Measurements from ENCODE around the gene PANX2. TPM values are rescaled to one million over a fixed set of nuclear protein-coding genes. Genes with fewer than 3 reads are reported as not detected.

PANX2 gene
- total RNA-seq, 1 donor, result 0.94 TPM

DNA sequence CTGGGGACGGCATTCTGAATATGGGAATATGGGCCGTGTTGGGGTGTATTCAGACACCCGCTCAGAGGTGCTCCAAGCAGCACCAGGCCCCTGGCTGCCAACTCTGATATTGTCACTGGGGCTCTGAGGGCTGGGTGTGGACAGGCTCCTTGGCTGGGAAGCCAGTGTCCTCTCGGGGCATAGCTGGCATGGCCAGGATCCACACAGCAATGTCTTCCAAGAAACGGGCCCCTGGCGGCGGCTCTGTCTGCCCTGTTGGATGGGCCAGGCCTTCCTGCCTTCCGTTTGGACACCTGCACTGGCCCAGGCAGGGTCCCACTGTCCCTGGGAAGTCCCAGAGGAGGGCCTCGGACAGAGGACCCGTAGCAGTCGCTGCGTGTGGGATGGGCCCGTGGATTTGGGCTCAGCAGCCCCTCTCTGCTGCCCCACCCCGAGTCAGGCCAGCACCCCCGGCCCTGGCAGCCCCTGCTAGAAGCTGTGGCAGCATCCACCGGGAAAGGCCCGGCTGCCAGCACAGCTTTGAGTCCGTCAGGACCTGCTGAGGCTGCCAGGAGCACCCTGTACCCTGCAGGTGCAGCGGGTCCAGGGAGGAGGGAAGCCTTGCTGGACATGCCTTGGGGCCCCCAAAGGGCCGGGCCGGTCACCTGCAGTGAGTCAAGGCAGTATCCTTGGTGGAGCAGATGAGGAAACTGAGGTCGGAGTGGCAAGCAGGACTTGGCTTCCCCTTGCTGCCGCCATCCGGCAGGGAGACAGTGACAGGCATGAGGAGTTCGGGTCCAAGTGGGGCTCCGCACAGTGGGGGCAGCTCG is 4.1 kb downstream of the PANX2 start:
- Histone ChIP-seq H3K4me3 (ENCODE audit: low read length) (no peak overlapping the region), H3K27me3 (ENCODE audit: insufficient read depth, low read length) (no peaks in the 10 kb centered on the region)

DNA sequence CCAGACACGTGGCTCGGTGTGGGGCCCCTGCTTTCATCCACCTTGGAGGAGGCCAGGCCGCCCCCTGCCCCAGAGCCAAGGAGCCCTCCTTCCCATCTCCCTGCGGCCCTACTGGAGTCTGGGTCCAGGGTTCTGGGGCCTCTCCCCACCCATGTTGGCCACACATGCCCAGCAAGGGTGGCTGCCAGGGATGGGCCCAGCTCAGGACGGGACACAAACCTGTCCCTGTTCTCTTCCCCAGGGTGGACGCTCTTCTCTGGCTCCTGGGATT is 4.6 kb downstream of the PANX2 start:
- Histone ChIP-seq H3K9me3 (ENCODE audit: low read depth, low read length) (no peaks in the 10 kb centered on the region), H3K27me3 (ENCODE audit: insufficient read depth, low read length) (no peaks in the 10 kb centered on the region), H3K4me1 (ENCODE audit: insufficient read depth, low read length) (peaks cover 12% of the 10 kb centered on the region), H3K4me3 (ENCODE audit: low read length) (no peak overlapping the region)

More for the DNA sequence above, 4.1 kb downstream of the PANX2 start:
- Histone ChIP-seq H3K9me3 (ENCODE audit: low read depth, low read length) (no peaks in the 10 kb centered on the region), H3K4me1 (ENCODE audit: insufficient read depth, low read length) (peaks cover 12% of the 10 kb centered on the region)

DNA sequence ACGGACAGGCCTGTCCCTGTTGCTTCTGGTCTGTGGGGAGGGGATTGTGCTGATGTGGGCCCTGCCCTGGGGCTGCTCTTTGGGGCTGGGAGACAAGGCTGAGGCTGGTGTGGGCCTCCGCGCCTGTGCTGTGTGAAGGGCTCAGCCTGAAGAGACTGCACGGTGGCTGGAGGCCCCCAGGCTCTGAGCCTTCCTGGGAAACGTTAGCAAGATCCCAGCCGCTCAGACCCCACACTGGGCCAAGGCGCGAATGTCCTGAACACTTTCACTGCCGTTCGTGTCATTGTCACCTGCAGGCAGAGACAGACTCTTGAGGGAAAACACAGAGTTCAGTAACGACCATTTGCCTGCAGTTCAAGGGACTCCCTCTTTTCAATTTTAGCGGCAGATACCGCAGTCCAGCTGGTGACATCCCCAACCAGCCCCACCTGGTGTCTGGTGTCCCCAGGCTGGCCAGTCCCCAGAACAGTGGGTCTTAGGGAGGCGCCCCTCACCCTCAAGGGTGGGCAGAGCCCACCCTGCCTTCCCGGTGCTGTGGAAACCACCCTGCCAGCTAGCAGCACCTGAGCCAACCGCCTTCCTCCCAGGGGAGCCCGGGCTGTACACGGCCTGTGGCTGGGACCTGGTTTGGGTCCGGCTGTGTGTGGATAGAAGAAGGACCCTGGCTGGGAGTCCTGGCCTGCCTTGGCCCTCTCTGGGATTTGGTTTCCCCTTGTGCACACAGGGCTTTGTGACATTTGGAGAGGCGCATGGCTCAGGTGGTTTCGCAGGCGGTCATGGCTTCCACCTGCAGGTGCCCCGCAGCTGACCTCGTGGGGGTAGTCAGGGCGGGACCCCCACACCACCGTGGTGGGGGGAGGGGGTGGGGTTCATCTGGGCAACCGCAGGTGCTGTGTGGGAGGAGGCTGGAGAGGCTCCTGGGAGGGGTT is 5.7 kb downstream of the PANX2 start:
- no peaks in the 10 kb centered on the region for H3K9me3 ChIP-seq (ENCODE audit: low read depth, low read length)
- H3K4me1 ChIP-seq (ENCODE audit: insufficient read depth, low read length), result peaks cover 8% of the 10 kb centered on the region

DNA sequence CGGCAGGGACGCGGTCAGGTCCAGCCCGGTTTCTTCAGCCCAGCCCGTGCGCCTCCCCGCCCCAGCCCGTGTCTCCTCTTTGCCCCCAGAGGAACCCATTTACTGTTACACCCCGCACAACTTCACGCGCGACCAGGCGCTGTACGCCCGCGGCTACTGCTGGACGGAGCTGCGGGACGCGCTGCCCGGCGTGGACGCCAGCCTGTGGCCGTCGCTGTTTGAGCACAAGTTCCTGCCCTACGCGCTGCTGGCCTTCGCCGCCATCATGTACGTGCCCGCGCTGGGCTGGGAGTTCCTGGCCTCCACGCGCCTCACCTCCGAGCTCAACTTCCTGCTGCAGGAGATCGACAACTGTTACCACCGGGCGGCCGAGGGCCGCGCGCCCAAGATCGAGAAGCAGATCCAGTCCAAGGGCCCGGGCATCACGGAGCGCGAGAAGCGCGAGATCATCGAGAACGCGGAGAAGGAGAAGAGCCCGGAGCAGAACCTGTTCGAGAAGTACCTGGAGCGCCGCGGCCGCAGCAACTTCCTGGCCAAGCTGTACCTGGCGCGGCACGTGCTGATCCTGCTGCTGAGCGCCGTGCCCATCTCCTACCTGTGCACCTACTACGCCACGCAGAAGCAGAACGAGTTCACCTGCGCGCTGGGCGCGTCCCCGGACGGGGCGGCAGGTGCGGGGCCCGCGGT is 6.5 kb downstream of the PANX2 start:
- H3K9me3 ChIP-seq (ENCODE audit: low read depth, low read length), result no peaks in the 10 kb centered on the region
- peaks cover 8% of the 10 kb centered on the region for H3K4me1 ChIP-seq (ENCODE audit: insufficient read depth, low read length)
- no peak overlapping the region for H3K4me3 ChIP-seq (ENCODE audit: low read length)
- H3K27me3 ChIP-seq (ENCODE audit: insufficient read depth, low read length), result no peaks in the 10 kb centered on the region

More for the DNA sequence above, 5.7 kb downstream of the PANX2 start:
- Histone ChIP-seq H3K27me3 (ENCODE audit: insufficient read depth, low read length) (no peaks in the 10 kb centered on the region), H3K4me3 (ENCODE audit: low read length) (no peak overlapping the region)

DNA sequence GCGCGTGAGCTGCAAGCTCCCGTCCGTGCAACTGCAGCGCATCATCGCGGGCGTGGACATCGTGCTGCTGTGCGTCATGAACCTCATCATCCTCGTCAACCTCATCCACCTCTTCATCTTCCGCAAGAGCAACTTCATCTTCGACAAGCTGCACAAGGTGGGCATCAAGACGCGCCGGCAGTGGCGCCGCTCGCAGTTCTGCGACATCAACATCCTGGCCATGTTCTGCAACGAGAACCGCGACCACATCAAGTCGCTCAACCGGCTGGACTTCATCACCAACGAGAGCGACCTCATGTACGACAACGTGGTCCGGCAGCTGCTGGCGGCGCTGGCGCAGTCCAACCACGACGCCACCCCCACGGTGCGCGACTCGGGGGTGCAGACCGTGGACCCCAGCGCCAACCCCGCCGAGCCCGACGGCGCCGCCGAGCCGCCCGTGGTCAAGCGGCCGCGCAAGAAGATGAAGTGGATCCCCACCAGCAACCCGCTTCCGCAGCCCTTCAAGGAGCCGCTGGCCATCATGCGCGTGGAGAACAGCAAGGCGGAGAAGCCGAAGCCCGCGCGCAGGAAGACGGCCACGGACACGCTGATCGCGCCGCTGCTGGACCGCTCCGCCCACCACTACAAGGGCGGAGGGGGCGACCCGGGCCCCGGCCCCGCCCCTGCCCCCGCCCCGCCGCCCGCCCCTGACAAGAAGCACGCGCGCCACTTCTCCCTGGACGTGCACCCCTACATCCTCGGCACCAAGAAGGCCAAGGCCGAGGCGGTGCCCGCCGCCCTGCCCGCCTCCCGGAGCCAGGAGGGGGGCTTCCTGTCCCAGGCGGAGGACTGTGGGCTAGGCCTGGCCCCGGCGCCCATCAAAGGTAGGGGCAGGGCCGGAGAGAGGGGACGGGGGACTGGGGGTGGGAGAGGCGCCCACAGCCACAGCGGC is 7.3 kb downstream of the PANX2 start:
- H3K4me1 ChIP-seq (ENCODE audit: insufficient read depth, low read length), result peaks cover 8% of the 10 kb centered on the region
- no peak overlapping the region for H3K4me3 ChIP-seq (ENCODE audit: low read length)
- no peaks in the 10 kb centered on the region for H3K9me3 ChIP-seq (ENCODE audit: low read depth, low read length)
- no peaks in the 10 kb centered on the region for H3K27me3 ChIP-seq (ENCODE audit: insufficient read depth, low read length)

DNA sequence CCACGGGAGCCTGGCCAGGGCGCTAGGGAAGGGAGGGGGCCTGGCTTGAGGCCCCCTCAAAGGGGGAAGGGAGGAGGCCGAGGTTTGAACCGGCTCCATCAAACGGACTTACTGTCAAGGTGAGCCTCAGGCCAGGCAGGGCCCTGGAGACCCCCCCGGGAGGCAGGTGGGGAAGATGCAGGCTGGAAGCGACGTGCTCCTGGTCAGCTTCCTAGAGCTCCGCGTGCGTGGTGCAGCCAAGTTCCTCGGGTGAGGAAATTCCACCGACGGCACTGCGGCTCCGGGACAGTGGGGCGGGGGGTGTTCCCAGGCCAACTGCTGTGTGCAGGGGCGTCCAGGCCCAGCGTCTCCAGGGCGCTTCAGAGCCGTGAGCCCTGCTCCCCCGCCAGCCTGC is 7.9 kb downstream of the PANX2 start:
- no peak overlapping the region for H3K4me3 ChIP-seq (ENCODE audit: low read length)
- H3K4me1 ChIP-seq (ENCODE audit: insufficient read depth, low read length), result peaks cover 3% of the 10 kb centered on the region
- no peaks in the 10 kb centered on the region for H3K9me3 ChIP-seq (ENCODE audit: low read depth, low read length)
- H3K27me3 ChIP-seq (ENCODE audit: insufficient read depth, low read length), result no peaks in the 10 kb centered on the region

GRCh38 chr22:50178871-50179869 is 8.6 kb downstream of the PANX2 start:
- no peaks in the 10 kb centered on the region for H3K9me3 ChIP-seq (ENCODE audit: low read depth, low read length)
- H3K4me3 ChIP-seq (ENCODE audit: low read length), result no peak overlapping the region
- no peaks in the 10 kb centered on the region for H3K27me3 ChIP-seq (ENCODE audit: insufficient read depth, low read length)
- H3K4me1 ChIP-seq (ENCODE audit: insufficient read depth, low read length), result peaks cover 8% of the 10 kb centered on the region

DNA sequence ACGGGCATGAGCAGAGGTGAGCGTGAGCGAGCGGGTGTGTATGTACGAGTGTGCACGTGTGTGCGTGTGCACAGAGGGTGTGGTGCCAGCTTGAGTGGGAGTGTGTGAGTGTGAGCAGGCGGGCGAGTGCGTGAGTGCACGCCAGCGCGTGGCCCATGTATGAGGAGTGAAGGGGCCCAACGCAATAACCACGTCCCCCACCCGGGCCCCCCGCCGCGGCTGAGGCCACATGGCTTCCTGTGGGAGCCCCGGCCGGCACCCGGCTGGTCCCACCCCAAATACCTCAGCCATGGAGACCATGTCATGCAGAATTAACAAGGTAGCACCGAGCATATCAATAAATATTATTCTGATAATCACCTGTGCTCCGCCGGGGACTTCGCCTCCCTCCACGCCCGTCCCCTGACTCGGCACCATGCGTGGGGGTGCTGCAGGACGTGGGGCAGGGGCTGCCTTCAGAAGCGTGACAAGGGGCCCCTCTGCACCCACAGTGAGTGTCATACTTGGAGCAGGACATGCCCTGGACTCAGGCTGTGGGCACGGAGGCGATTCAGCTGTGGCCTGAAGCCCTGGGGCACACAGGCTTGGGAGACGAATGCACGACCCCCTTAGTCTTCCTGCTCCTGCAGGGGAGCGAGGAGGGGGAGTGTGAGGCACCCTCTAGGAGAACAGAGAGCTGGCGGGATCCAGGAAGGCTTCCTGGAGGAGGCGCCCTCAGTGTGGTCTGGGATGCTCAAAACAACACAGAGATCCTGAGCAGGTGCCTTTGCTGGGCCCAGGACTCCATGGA is 9.6 kb downstream of the PANX2 start:
- Histone ChIP-seq H3K9me3 (ENCODE audit: low read depth, low read length) (no peaks in the 10 kb centered on the region), H3K4me1 (ENCODE audit: insufficient read depth, low read length) (peaks cover 18% of the 10 kb centered on the region), H3K4me3 (ENCODE audit: low read length) (no peak overlapping the region), H3K27me3 (ENCODE audit: insufficient read depth, low read length) (no peaks in the 10 kb centered on the region)

GRCh38 chr22:50180727-50181521 is 10.4 kb downstream of the PANX2 start:
- H3K27me3 ChIP-seq (ENCODE audit: insufficient read depth, low read length), result no peaks in the 10 kb centered on the region
- no peaks in the 10 kb centered on the region for H3K9me3 ChIP-seq (ENCODE audit: low read depth, low read length)
- peaks cover 21% of the 10 kb centered on the region for H3K4me1 ChIP-seq (ENCODE audit: insufficient read depth, low read length)
- H3K4me3 ChIP-seq (ENCODE audit: low read length), result no peak overlapping the region

DNA sequence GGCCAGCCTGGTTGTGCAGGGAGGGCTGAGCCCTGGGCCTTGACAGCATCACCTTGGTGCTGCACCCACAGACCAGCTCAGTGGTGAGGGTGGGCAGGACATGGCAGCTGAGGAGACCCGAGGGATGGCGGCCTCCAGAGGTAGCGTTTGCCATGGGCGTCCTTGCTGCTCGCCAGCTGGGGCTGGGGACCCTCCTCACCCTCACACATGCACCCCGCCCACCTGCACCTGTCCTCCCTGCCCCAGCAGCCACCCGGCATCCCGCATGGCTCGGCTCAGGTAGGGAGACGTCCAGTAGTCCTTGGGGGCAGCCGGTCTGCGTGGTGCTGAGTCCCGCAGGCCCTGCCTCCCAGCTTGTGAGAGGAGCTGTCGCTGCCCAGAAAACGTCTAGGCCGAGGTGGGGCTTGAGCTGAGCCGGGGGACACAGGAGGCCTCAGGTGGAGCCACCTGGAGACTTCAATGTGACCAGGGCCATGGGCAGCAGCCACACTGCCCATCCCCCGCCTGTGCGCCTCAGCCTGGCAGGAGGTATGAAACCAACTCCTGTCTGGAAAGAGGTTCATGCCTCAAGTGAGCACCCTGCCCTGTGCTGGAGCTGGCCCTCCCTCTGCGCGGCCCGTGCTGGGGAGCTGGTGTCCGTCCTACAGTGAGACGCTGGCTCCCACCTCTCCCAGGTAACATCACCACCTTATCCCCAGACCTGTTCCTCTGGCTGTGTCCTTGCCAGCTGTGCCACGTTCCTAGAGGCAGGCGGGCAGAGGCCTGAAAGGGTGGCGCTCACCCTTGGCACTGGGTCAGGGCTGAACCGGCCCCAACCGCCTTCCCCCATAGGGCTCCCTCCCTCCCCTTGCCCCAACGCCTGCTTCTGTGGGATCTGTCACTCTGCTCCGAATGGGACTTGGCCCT is 11.9 kb downstream of the PANX2 start:
- Histone ChIP-seq H3K9me3 (ENCODE audit: low read depth, low read length) (no peaks in the 10 kb centered on the region), H3K4me1 (ENCODE audit: insufficient read depth, low read length) (peaks cover 32% of the 10 kb centered on the region), H3K4me3 (ENCODE audit: low read length) (no peak overlapping the region), H3K27me3 (ENCODE audit: insufficient read depth, low read length) (no peaks in the 10 kb centered on the region)

- Histone ChIP-seq H3K27me3 (ENCODE audit: insufficient read depth, low read length) (no peaks in the 10 kb centered on the region), H3K4me1 (ENCODE audit: insufficient read depth, low read length) (peaks cover 41% of the 10 kb centered on the region), H3K4me3 (ENCODE audit: low read length) (no peak overlapping the region), H3K9me3 (ENCODE audit: low read depth, low read length) (no peaks in the 10 kb centered on the region)
Measured at GRCh38 chr22:50183141-50183971, 12.8 kb downstream of the PANX2 start.
